T-cell (primary cell): ENCODE measurements around the gene ARID4B. TPM values are rescaled to one million over a fixed set of nuclear protein-coding genes. Genes with fewer than 3 reads are reported as not detected.
"Not testable (repeated sequence)": the region's sequence is repeated elsewhere in the genome, so short reads cannot be mapped to it uniquely, and the experiment has no call there.

ENCODE experiments used
- ATAC-seq, 4 experiments: fragments of 200-7000 bp in 3 of 4; fragments of 150-1000 bp in 1 of 4; cut with Tn5 transposase; replicated peaks in 1 of 4; 1 replicate in 3 of 4; 2 replicates in 1 of 4; pipeline ENCODE4 v1.10.0; 2021; ENCODE audit warnings: moderate library complexity in 3 of 4, mild to moderate bottlenecking in 2 of 4, moderate number of reproducible peaks in 1 of 4
- CTCF ChIA-PET, 2 donors: fragments of 300-600 bp; sonication (Branson Sonifier 250); formaldehyde crosslinking; loops; one replicate each; lab custom pipeline; 2022; ENCODE audit warnings: antibody characterized with exemption in 2 of 2; lab: Charles Lee
- POLR2A ChIA-PET, 2 donors: fragments of 300-600 bp; sonication (Branson Sonifier 250); formaldehyde crosslinking; loops; one replicate each; lab custom pipeline; 2022; ENCODE audit warnings: antibody characterized with exemption in 2 of 2; lab: Charles Lee
- DNase-seq, 35 experiments: peaks; one replicate each; pipeline versions ENCODE4 v3.0.0 to v3.0.0-alpha.2; 2013 to 2023
- H3K27ac ChIP-seq: one replicate; pipeline ENCODE4 v1.5.1; 2013; ENCODE audit warnings: low read length
- H3K27me3 ChIP-seq, 2 experiments: replicated peaks in 1 of 2; 1 replicate in 1 of 2; 2 replicates in 1 of 2; pipeline versions ENCODE4 v1.6.1 to v1.7.0; 2013; ENCODE audit warnings: low read length in 1 of 2, mixed read lengths in 1 of 2; ENCODE audit not compliant: control insufficient read depth in 2 of 2, insufficient read depth in 2 of 2; ENCODE audit errors: extremely low read depth in 1 of 2
- H3K36me3 ChIP-seq, 2 donors: 1 replicate in 1 of 2; 2 replicates in 1 of 2; pipeline versions ENCODE4 v1.6.1 to v1.7.0; 2013; ENCODE audit warnings: low read length in 1 of 2; ENCODE audit not compliant: control insufficient read depth in 2 of 2, insufficient read depth in 1 of 2; ENCODE audit errors: extremely low read depth in 1 of 2
- H3K4me1 ChIP-seq, 2 experiments: 1 replicate in 1 of 2; 2 replicates in 1 of 2; pipeline versions ENCODE4 v1.6.1 to v1.7.0; 2013; ENCODE audit warnings: low read length in 2 of 2, mixed read lengths in 1 of 2; ENCODE audit not compliant: insufficient read depth in 2 of 2, control insufficient read depth in 1 of 2; ENCODE audit errors: extremely low read depth in 1 of 2
- H3K4me3 ChIP-seq, 2 donors: 1 replicate in 1 of 2; 2 replicates in 1 of 2; pipeline versions ENCODE4 v1.5.1 to v1.7.0; 2013; ENCODE audit warnings: mild to moderate bottlenecking in 2 of 2, low read length in 1 of 2, moderate library complexity in 1 of 2; ENCODE audit not compliant: control insufficient read depth in 1 of 2; ENCODE audit errors: extremely low read depth in 1 of 2
- H3K9me3 ChIP-seq: 2 replicates; pipeline ENCODE4 v1.7.0; 2013
- H3K27ac Mint-ChIP-seq, 2 donors: one replicate each; pipeline ENCODE4 v1.8.0; 2020 to 2021; ENCODE audit warnings: mild to moderate bottlenecking in 2 of 2, mixed read lengths in 2 of 2
- H3K27me3 Mint-ChIP-seq, 2 donors: one replicate each; pipeline ENCODE4 v1.8.0; 2021 to 2022; ENCODE audit warnings: mixed read lengths in 2 of 2
- H3K36me3 Mint-ChIP-seq: one replicate; pipeline ENCODE4 v1.8.0; 2021; ENCODE audit warnings: mixed read lengths
- H3K4me1 Mint-ChIP-seq, 3 donors: one replicate each; pipeline ENCODE4 v1.8.0; 2020 to 2022; ENCODE audit warnings: mixed read lengths in 3 of 3, mild to moderate bottlenecking in 1 of 3
- H3K4me3 Mint-ChIP-seq, 3 donors: one replicate each; pipeline ENCODE4 v1.8.0; 2020 to 2022; ENCODE audit warnings: mild to moderate bottlenecking in 3 of 3, mixed read lengths in 3 of 3, moderate library complexity in 3 of 3
- H3K9me3 Mint-ChIP-seq, 3 donors: one replicate each; pipeline ENCODE4 v1.8.0; 2020 to 2022; ENCODE audit warnings: mixed read lengths in 3 of 3
- WGBS: methylation state at CpG from one replicate; pipeline ENCODE4 v1.1.5; 2013; ENCODE audit warnings: missing lambda C conversion rate; ENCODE audit not compliant: insufficient coverage; 5-methylcytosine and 5-hydroxymethylcytosine counted together
- total RNA-seq, 35 experiments: library from RNA in 6 of 35; stranded (reverse) in 6 of 35; fragments of 120-200 nt in 1 of 35; gene quantifications; one replicate each; pipeline versions ENCODE4 v1.2.1 to v1.2.4 and lab custom pipeline; 2013 to 2026

The ARID4B gene
- total RNA-seq, 5 donors from 2014 or later (not counting 1 experiment from before 2014, with no cell fraction given) = 70.4 to 151 (median 79.1) TPM

DNA sequence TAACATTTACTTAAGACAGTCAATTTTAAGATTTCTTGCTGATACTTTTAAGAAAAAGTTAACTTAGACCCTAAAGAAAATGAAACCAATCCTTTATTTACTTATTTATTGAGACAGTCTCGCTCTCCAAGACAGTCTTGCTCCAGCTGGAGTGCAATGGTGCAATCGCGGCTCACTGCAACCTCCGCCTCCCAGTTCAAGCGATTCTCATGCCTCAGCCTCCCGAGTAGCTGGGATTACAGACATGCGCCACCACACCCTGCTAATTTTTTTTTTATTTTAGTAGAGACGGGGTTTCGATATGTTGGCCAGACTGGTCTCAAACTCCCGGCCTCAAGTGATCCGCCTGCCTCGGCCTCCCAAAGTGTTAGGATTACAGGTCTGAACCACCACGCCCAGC lies 44.3 kb downstream of the ARID4B start:
- H3K4me1 ChIP-seq = peaks cover 11 to 44% of the 10 kb centered on the region in 2 experiments
- H3K27ac ChIP-seq, H3K4me3 ChIP-seq, POLR2A ChIA-PET, H3K9me3 Mint-ChIP-seq, H3K27ac Mint-ChIP-seq, H3K9me3 ChIP-seq, H3K27me3 Mint-ChIP-seq, H3K4me3 Mint-ChIP-seq, CTCF ChIA-PET, ATAC-seq, DNase-seq, H3K36me3 ChIP-seq, H3K27me3 ChIP-seq: not testable (repeated sequence)
- peaks cover 12% of the 10 kb centered on the region for H3K36me3 Mint-ChIP-seq
- peaks cover 78 to 89% (median 83%) of the 10 kb centered on the region in 3 donors for H3K4me1 Mint-ChIP-seq
- 100% methylated on average over 5 of the region's 13 CpGs for WGBS

DNA sequence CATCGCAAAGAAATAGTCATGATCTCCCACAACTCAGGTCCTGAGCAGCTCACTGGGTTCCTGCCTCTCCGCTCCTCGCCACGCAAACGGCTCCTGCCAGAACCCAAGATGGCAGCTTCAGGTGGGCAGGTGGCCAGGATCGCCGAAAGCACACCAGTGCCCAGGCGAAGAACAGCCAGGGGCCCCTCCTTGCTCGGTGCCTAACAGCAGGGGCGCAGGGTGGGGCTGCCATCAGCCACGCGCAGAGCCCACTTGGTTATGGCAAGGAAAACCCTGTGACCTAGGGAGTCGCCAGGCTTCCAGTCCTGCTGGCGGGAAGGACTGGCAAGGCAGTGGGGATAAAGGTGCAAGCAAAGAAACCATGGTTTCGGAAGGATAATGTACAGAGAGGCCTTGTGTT lies 47.5 kb downstream of the ARID4B start:
- no peaks in the 10 kb centered on the region for H3K27me3 Mint-ChIP-seq
- DNase-seq = no peak
- Histone ChIP-seq H3K9me3 (no peaks in the 10 kb centered on the region), H3K36me3 (no peaks in the 10 kb centered on the region), H3K27ac (no peak overlapping the region), H3K4me1 (peaks cover 14 to 46% of the 10 kb centered on the region in 2 experiments), H3K4me3 (no peak overlapping the region), H3K27me3 (no peaks in the 10 kb centered on the region)
- H3K4me1 Mint-ChIP-seq = peaks cover 73 to 81% (median 76%) of the 10 kb centered on the region in 3 donors
- H3K27ac Mint-ChIP-seq = no peak overlapping the region
- H3K36me3 Mint-ChIP-seq = peaks cover 10% of the 10 kb centered on the region
- H3K9me3 Mint-ChIP-seq = peaks cover 0 to 4% (median 0%) of the 10 kb centered on the region in 3 donors
- POLR2A ChIA-PET = no interaction called here
- no peak for ATAC-seq
- peak overlapping the region in 1 of 3 donors; percentile 11 for H3K4me3 Mint-ChIP-seq
- 99% methylated on average over 13 of the region's 15 CpGs for WGBS
- CTCF ChIA-PET = no interaction called here

DNA sequence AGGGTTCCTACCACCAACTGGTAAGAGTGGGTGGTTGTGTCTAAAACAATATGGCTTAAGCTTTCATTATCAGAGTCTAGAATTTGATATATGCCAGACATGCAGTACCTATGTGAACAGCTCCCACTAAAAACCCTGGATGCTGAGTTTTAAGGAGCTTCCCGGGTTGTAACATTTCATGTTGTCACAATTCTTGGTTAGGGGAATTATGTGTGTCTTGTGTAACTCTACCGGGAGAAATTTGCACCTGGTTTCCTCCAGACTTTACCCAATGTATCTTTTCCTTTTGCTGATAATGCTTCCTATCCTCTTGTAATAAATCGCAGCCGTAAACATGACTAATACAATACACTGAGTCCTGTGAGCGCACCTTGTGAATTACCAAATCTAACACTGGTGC lies 48.3 kb downstream of the ARID4B start:
- H3K27ac Mint-ChIP-seq = no peak overlapping the region
- H3K27me3 Mint-ChIP-seq = no peaks in the 10 kb centered on the region
- Histone ChIP-seq H3K4me1 (peaks cover 19 to 49% of the 10 kb centered on the region in 2 experiments), H3K4me3 (no peak overlapping the region), H3K36me3 (no peaks in the 10 kb centered on the region), H3K27me3 (no peaks in the 10 kb centered on the region), H3K9me3 (no peaks in the 10 kb centered on the region), H3K27ac (no peak overlapping the region)
- ATAC-seq (no peak), DNase-seq (no peak)
- H3K4me3 Mint-ChIP-seq = no peak overlapping the region
- peaks cover 76 to 82% (median 78%) of the 10 kb centered on the region in 3 donors for H3K4me1 Mint-ChIP-seq
- CTCF ChIA-PET = interaction anchor here in 1 of 2 donors (1.1 kb wide), 1 partner anchor 18 kb away, joined by 3 read pairs; no protein-coding TSS in a partner anchor
- 92% methylated on average over 2 of the region's 5 CpGs for WGBS
- POLR2A ChIA-PET = interaction anchor here in 1 of 2 donors (0.6 kb wide), 1 partner anchor 78 kb away, joined by 9 read pairs; no protein-coding TSS in a partner anchor
- H3K36me3 Mint-ChIP-seq = peaks cover 7% of the 10 kb centered on the region
- peaks cover 0 to 4% (median 0%) of the 10 kb centered on the region in 3 donors for H3K9me3 Mint-ChIP-seq

DNA sequence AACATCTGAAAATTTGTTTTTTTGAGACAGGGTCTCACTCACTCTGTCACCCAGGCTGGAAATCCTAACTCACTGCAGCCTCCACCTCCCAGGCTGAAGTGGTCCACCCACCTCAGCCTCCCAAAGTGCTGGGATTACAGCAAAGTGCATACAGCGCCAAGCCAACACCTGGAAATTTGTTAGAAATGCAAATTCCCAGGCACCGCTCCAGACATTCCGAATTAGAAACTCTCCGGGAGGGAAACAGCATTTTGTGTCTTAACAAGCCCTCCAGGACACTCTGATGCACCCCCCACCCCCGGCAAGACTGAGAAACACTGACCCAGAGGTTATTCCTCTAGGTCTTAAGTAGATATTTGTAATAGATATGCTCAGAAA lies 49.1 kb downstream of the ARID4B start:
- Histone ChIP-seq H3K27me3 (no peaks in the 10 kb centered on the region), H3K4me3 (no peak overlapping the region), H3K36me3 (no peaks in the 10 kb centered on the region), H3K27ac (no peak overlapping the region), H3K9me3 (no peaks in the 10 kb centered on the region), H3K4me1 (peaks cover 22 to 43% of the 10 kb centered on the region in 2 experiments)
- peaks cover 0 to 4% (median 0%) of the 10 kb centered on the region in 3 donors for H3K9me3 Mint-ChIP-seq
- H3K27ac Mint-ChIP-seq = no peak overlapping the region
- peaks cover 7% of the 10 kb centered on the region for H3K36me3 Mint-ChIP-seq
- peaks cover 72 to 78% (median 74%) of the 10 kb centered on the region in 3 donors for H3K4me1 Mint-ChIP-seq
- H3K27me3 Mint-ChIP-seq = no peaks in the 10 kb centered on the region
- ATAC-seq (no peak), DNase-seq (no peak)
- ChIA-PET POLR2A (interaction anchor here in 1 of 2 donors (0.6 kb wide), 1 partner anchor 79 kb away, joined by 9 read pairs; no protein-coding TSS in a partner anchor), CTCF (interaction anchor here in 1 of 2 donors (1.1 kb wide), 1 partner anchor 17 kb away, joined by 3 read pairs; no protein-coding TSS in a partner anchor)
- no peak overlapping the region for H3K4me3 Mint-ChIP-seq
- 100% methylated on average over 3 of the region's 5 CpGs for WGBS

DNA sequence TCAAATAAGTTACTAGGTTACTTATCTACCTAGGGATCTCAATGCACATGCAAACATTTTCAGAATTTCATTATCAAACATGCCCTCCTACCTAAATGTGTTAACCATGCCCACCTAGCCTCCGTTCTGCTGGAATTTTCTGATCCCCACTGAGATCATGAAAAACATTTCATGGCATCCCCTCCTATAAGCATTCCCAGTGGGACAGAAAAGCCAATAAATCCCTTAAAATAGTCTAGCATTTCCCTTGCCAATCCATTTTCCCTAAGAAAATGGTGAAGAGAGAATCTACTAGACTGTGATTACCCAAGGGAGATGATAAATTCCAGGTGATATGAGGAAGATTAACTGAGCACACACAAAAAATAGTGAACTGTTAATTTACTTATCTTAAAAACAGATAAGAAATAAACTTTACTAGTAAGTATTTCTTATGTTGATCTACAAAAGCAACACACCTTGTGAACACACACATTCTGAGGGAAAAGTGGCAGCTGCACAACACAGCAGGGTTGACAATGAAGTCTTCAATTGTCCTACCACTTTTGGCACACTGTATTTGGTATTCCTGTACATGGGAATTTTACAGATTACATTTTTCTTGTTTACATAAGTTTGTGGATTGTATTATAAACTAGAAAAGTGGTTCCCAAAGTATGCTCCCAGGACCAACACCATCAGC lies 49.6 kb downstream of the ARID4B start:
- peak overlapping the region; percentile 24 for H3K27ac ChIP-seq
- Mint-ChIP-seq H3K27me3 (no peaks in the 10 kb centered on the region), H3K4me1 (peaks cover 77 to 82% (median 78%) of the 10 kb centered on the region in 3 donors), H3K27ac (peak overlapping the region; percentile 10 to 41), H3K36me3 (peaks cover 7% of the 10 kb centered on the region), H3K4me3 (peak overlapping the region in 1 of 3 donors; percentile 33), H3K9me3 (peaks cover 0 to 4% (median 0%) of the 10 kb centered on the region in 3 donors)
- no peak for ATAC-seq
- no peaks in the 10 kb centered on the region for H3K9me3 ChIP-seq
- no peaks in the 10 kb centered on the region for H3K36me3 ChIP-seq
- DNase-seq = no peak
- H3K4me1 ChIP-seq = peaks cover 22 to 39% of the 10 kb centered on the region in 2 experiments
- CTCF ChIA-PET = no interaction called here
- POLR2A ChIA-PET = no interaction called here
- H3K4me3 ChIP-seq = no peak overlapping the region
- no peaks in the 10 kb centered on the region for H3K27me3 ChIP-seq
- 88% methylated on average over 1 of the region's 1 CpG for WGBS

DNA sequence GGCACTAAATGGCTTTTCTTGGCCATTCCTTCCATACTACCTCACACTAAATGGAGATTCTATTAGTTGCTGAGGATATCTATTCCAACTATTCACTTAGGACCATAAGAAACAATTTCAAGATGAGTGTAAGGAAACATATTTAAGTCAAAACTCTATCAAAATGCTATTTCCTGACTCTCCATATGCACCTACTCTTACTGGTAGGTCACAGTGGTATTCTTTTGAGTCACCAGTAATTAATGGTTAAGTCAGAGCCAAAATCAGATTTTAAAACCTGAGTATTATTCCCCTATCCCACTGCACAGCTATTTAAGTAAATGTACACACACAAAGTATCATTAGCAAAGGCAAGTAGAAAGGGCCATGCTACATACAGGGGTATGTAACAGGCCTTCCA lies 50.3 kb downstream of the ARID4B start:
- Mint-ChIP-seq H3K9me3 (peaks cover 0 to 4% (median 0%) of the 10 kb centered on the region in 3 donors), H3K27ac (peak overlapping the region in 1 of 2 donors; percentile 41), H3K4me1 (peaks cover 80 to 84% (median 83%) of the 10 kb centered on the region in 3 donors), H3K4me3 (peak overlapping the region in 1 of 3 donors; percentile 33), H3K36me3 (peaks cover 7% of the 10 kb centered on the region), H3K27me3 (no peaks in the 10 kb centered on the region)
- H3K9me3 ChIP-seq = no peaks in the 10 kb centered on the region
- H3K4me1 ChIP-seq = peaks cover 22 to 44% of the 10 kb centered on the region in 2 experiments
- no peaks in the 10 kb centered on the region for H3K36me3 ChIP-seq
- ATAC-seq = no peak
- DNase-seq = no peak
- ChIA-PET CTCF (no interaction called here), POLR2A (no interaction called here)
- no peaks in the 10 kb centered on the region for H3K27me3 ChIP-seq
- H3K4me3 ChIP-seq = no peak overlapping the region
- H3K27ac ChIP-seq = no peak overlapping the region
